Activated CD4-positive, alpha-beta T cell treated with anti-CD3 and anti-CD28 coated beads for 24 hours (primary cell): ENCODE data around the gene MYCBP2.
"Not testable (repeated sequence)": the region's sequence is repeated elsewhere in the genome, so short reads cannot be mapped to it uniquely, and the experiment has no call there.

ENCODE experiments used
- DNase-seq, 2 donors: peaks; one replicate each; pipeline ENCODE4 v3.0.0-alpha.2; 2020; ENCODE audit warnings: low read depth in 2 of 2

Gene MYCBP2

GRCh38 chr13:77291774-77292173 is 35.1 kb downstream of the MYCBP2 start:
- no peak for DNase-seq

GRCh38 chr13:77290342-77290741 is 36.6 kb downstream of the MYCBP2 start:
- DNase-seq, result no peak

- DNase-seq, result no peak
Observed at GRCh38 chr13:77289851-77290250, 37.0 kb downstream of the MYCBP2 start.

GRCh38 chr13:77285632-77286031 is 41.3 kb downstream of the MYCBP2 start:
- DNase-seq, result not testable (repeated sequence)

- no peak for DNase-seq
Observed at GRCh38 chr13:77285098-77285497, 41.8 kb downstream of the MYCBP2 start.

- DNase-seq, result no peak
Observed at GRCh38 chr13:77274126-77274525, 52.8 kb downstream of the MYCBP2 start.

GRCh38 chr13:77269141-77269540 is 57.8 kb downstream of the MYCBP2 start:
- no peak for DNase-seq

- no peak for DNase-seq
Observed at GRCh38 chr13:77267362-77267761, 59.5 kb downstream of the MYCBP2 start.

- DNase-seq, result no peak
Observed at GRCh38 chr13:77265336-77265735, 61.6 kb downstream of the MYCBP2 start.

GRCh38 chr13:77262198-77262597 is 64.7 kb downstream of the MYCBP2 start:
- no peak for DNase-seq

- DNase-seq, result no peak
Observed at GRCh38 chr13:77250975-77251374, 75.9 kb downstream of the MYCBP2 start.

- not testable (repeated sequence) for DNase-seq
Observed at GRCh38 chr13:77245224-77245623, 81.7 kb downstream of the MYCBP2 start.

- no peak for DNase-seq
Observed at GRCh38 chr13:77239312-77239711, 87.6 kb downstream of the MYCBP2 start.

GRCh38 chr13:77235456-77236022 is 91.4 kb downstream of the MYCBP2 start:
- DNase-seq, result no peak

- no peak for DNase-seq
Observed at GRCh38 chr13:77233159-77233558, 93.7 kb downstream of the MYCBP2 start.

- DNase-seq, result no peak
Observed at GRCh38 chr13:77230560-77230959, 96.3 kb downstream of the MYCBP2 start.

- no peak for DNase-seq
Observed at GRCh38 chr13:77225946-77226345, 100.9 kb downstream of the MYCBP2 start.

GRCh38 chr13:77222909-77223308 is 104.0 kb downstream of the MYCBP2 start:
- no peak for DNase-seq

- DNase-seq, result no peak
Observed at GRCh38 chr13:77222000-77222690, 104.7 kb downstream of the MYCBP2 start.

- DNase-seq, result no peak
Observed at GRCh38 chr13:77219401-77219800, 107.5 kb downstream of the MYCBP2 start.

- DNase-seq, result no peak
Observed at GRCh38 chr13:77218274-77218673, 108.6 kb downstream of the MYCBP2 start.

GRCh38 chr13:77215543-77215942 is 111.4 kb downstream of the MYCBP2 start:
- DNase-seq, result no peak

- no peak for DNase-seq
Observed at GRCh38 chr13:77213644-77214043, 113.2 kb downstream of the MYCBP2 start.

GRCh38 chr13:77207943-77208342 is 119.0 kb downstream of the MYCBP2 start:
- no peak for DNase-seq
